ENCODE results near the gene PCSK5.

The PCSK5 gene

GRCh38 chr9:76213751-76214150, 323.3 kb downstream of the PCSK5 start:
- no peak for DNase-seq

- no peak for DNase-seq
Observed at GRCh38 chr9:76215066-76215465, 324.6 kb downstream of the PCSK5 start.

GRCh38 chr9:76216161-76216649, 325.7 kb downstream of the PCSK5 start:
- DNase-seq = no peak

- no peak for DNase-seq
Observed at GRCh38 chr9:76218117-76218885, 327.8 kb downstream of the PCSK5 start.

GRCh38 chr9:76218886-76219445, 328.5 kb downstream of the PCSK5 start:
- no peak for DNase-seq

- DNase-seq = no peak
Observed at GRCh38 chr9:76219560-76220151, 329.2 kb downstream of the PCSK5 start.

GRCh38 chr9:76221423-76221822, 330.9 kb downstream of the PCSK5 start:
- DNase-seq = no peak

GRCh38 chr9:76223749-76224340, 333.4 kb downstream of the PCSK5 start:
- DNase-seq = no peak

- DNase-seq = no peak
Observed at GRCh38 chr9:76227156-76227555, 336.7 kb downstream of the PCSK5 start.

- DNase-seq = no peak
Observed at GRCh38 chr9:76231001-76231400, 340.5 kb downstream of the PCSK5 start.

GRCh38 chr9:76232861-76233489, 342.5 kb downstream of the PCSK5 start:
- DNase-seq = no peak

- no peak for DNase-seq
Observed at GRCh38 chr9:76240578-76240977, 350.1 kb downstream of the PCSK5 start.

GRCh38 chr9:76245518-76245917, 355.0 kb downstream of the PCSK5 start:
- no peak for DNase-seq

GRCh38 chr9:76246680-76247079, 356.2 kb downstream of the PCSK5 start:
- no peak for DNase-seq

- no peak for DNase-seq
Observed at GRCh38 chr9:76247426-76247825, 357.0 kb downstream of the PCSK5 start.

- no peak for DNase-seq
Observed at GRCh38 chr9:76249309-76249708, 358.8 kb downstream of the PCSK5 start.

- DNase-seq = no peak
Observed at GRCh38 chr9:76255781-76256455, 365.4 kb downstream of the PCSK5 start.

GRCh38 chr9:76257311-76257710, 366.8 kb downstream of the PCSK5 start:
- no peak for DNase-seq

GRCh38 chr9:76266649-76267283, 376.3 kb downstream of the PCSK5 start:
- DNase-seq = no peak

- no peak for DNase-seq
Observed at GRCh38 chr9:76267284-76267652, 376.8 kb downstream of the PCSK5 start.

- DNase-seq = no peak
Observed at GRCh38 chr9:76269789-76270188, 379.3 kb downstream of the PCSK5 start.

- DNase-seq = no peak
Observed at GRCh38 chr9:76271755-76272154, 381.3 kb downstream of the PCSK5 start.

Data from NCI-H1694 treated with DMSO at 0.1 percent for 48 hours (cell line).